ENCODE measurements around the gene CDH24.

CDH24 gene

DNA sequence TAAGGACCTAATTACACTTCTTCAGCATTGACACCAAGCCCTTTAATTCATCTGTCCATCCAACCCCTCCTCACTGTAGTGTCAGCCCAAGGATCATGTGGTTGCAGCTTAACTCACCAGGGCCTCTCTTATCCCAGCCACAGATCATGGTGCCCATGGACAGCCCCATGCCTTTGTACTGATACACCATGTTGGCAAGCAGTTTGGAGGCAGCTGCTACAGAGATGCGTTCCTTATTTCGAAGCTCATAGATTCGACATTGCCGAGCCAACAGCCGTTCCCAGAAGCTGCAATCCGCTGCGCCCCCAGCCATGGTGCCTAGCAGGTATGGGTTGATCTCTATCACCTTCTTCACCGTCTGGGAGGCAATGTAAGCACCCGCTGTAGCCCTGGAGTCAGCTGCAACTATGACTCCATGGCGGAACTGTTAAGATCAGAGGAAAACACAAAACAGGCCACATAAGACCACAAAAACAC, 24.0 kb downstream of the CDH24 start:
- TF ChIP-seq, protein P1, sequence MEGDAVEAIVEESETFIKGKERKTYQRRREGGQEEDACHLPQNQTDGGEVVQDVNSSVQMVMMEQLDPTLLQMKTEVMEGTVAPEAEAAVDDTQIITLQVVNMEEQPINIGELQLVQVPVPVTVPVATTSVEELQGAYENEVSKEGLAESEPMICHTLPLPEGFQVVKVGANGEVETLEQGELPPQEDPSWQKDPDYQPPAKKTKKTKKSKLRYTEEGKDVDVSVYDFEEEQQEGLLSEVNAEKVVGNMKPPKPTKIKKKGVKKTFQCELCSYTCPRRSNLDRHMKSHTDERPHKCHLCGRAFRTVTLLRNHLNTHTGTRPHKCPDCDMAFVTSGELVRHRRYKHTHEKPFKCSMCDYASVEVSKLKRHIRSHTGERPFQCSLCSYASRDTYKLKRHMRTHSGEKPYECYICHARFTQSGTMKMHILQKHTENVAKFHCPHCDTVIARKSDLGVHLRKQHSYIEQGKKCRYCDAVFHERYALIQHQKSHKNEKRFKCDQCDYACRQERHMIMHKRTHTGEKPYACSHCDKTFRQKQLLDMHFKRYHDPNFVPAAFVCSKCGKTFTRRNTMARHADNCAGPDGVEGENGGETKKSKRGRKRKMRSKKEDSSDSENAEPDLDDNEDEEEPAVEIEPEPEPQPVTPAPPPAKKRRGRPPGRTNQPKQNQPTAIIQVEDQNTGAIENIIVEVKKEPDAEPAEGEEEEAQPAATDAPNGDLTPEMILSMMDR (IDR thresholded peaks at IDR 0.05; ENCODE audit: borderline replicate concordance, insufficient read depth, low read depth, low read length) = no peak
- H3K4me3 ChIP-seq (ENCODE audit: low read depth, low read length) = no peak overlapping the region

DNA sequence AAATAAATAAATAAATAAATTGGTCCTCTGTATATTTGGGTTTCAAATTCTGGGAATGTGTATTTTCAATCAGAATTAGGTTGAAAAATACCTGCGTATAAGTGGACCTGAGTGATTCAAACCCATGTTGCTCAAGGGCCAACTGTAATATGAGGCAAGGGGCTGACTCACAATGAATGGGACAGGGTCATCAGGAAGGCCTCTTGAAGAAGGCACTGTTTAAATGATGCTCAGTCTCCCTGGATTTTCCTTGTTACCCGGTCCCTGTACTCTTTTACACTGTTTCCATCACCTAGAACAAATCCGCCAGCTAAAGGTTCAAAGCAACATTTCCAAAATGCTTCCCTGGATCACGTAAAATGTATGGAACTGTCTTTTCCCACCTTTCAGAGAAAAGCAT, 26.4 kb downstream of the CDH24 start:
- no peak overlapping the region for H3K4me3 ChIP-seq (ENCODE audit: low read depth, low read length)
- TF ChIP-seq, protein P1 (IDR thresholded peaks at IDR 0.05; ENCODE audit: borderline replicate concordance, insufficient read depth, low read depth, low read length) = no peak

DNA sequence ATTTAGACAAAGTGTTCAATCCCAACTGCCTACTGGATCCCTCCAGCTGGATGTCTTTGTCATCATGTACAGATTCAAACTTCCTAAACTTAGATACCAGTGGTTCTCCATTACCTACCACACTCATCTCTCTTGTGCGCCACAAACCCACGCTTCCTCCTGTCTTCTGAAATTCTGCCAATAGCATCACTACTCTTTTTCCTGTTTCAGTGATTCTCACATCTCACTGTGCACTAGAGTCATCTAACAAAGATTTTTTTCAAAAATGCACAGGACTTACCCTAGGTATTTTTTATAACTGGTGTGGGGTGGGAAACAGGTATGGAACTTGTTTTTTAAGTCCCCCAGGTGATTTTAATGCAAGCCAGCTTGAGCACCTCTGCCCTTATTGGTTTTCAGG, 28.5 kb downstream of the CDH24 start:
- H3K4me3 ChIP-seq (ENCODE audit: low read depth, low read length) = no peak overlapping the region
- TF ChIP-seq, protein P1 (IDR thresholded peaks at IDR 0.05; ENCODE audit: borderline replicate concordance, insufficient read depth, low read depth, low read length) = no peak

DNA sequence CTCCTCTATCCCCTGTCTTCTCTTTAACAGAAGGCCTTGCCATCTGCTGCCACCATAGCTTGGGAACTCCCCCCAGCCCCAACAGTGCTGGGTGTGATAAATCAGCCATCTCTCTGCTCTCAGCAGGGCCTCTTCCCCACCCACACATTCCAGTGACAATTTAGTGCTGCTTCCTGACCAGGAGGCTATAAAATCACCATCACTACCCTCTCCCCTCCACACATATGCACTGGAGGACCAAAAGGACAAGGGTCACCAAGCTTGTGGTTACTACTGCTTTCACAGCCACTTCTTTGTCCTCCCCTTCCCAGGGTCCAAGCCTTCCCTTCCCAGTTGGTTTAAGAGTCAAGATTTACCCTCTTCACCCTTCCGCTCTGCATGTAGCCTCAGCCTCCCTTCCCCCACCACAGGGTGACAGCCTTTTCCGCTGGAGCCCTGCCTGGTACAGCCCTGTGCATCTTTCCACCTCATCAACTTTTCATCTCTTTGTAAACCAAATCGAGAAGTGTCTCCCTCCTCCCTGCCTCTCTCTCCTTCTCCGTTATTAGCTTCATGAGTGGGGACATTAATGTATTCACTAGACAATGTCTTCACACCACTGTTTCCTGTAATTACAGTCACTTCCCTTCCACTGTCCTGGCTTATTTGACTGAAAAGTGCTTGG, 32.0 kb downstream of the CDH24 start:
- TF ChIP-seq, protein P1 (IDR thresholded peaks at IDR 0.05; ENCODE audit: borderline replicate concordance, insufficient read depth, low read depth, low read length) = no peak
- no peak overlapping the region for H3K4me3 ChIP-seq (ENCODE audit: low read depth, low read length)

DNA sequence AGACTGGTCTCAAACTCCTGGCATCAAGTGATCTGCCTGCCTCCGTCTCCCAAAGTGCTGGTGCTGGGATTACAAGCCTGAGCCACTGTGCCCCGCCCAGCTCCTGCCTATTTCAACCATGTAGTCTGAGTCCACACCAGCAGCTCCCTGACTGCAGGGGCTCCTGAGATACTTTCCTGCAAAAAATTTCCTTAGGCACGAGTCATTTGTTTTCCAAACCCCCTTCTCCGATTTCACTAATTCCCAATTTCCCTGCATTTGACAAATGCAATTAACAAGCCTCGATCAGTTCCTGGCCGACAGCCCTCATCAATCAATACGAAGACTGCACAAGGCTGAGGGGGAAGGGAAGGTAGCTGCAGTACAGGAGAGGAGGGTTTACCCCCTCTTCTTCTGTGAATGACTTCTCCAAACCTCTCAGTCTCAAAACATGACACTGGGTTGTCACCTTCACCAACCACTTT, 32.7 kb downstream of the CDH24 start:
- TF ChIP-seq, protein P1 (IDR thresholded peaks at IDR 0.05; ENCODE audit: borderline replicate concordance, insufficient read depth, low read depth, low read length) = no peak
- H3K4me3 ChIP-seq (ENCODE audit: low read depth, low read length) = no peak overlapping the region

DNA sequence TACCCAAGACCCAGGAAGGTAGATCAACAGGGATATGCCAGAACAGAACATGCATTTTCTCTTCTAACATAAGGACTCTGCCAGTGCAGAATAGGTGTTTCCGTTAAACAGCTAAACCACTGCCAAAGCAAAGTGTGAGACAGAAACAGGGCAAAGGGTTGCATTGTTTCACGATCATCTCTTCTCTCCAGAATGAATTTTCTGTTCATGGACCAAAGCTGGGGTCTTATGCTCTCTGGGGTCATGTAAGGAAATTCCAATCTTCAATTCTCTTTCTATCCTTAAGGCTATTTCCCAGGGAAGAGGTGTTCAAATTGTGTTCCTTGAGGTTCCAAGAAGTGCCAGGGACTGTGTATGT, 33.5 kb downstream of the CDH24 start:
- TF ChIP-seq, protein P1 (IDR thresholded peaks at IDR 0.05; ENCODE audit: borderline replicate concordance, insufficient read depth, low read depth, low read length) = no peak
- no peak overlapping the region for H3K4me3 ChIP-seq (ENCODE audit: low read depth, low read length)
